ENCODE results near the gene VAC14.

- no peak for TF ChIP-seq CTCF (IDR thresholded peaks at IDR 0.05)
- no peak for TF ChIP-seq EZH2 (IDR thresholded peaks at IDR 0.05)
- TF ChIP-seq EZH2phosphoT487 (IDR thresholded peaks at IDR 0.05) = no peak
Measured at GRCh38 chr16:70724146-70725023, 76.6 kb downstream of the VAC14 start.
